22Rv1 (cell line): ENCODE data around the gene SLC39A11.

Source experiments
- ZFX ChIP-seq: fragments of 450-650 bp; IDR thresholded peaks from 2 replicates; pipeline ENCODE4 v1.6.1; 2017; ENCODE audit warnings: antibody characterized with exemption, borderline replicate concordance
- TF ChIP-seq, protein P1 (sequence below): fragments of 450-650 bp; IDR thresholded peaks from 2 replicates; pipeline ENCODE4 v1.5.1; 2017; ENCODE audit warnings: mild to moderate bottlenecking

DNA sequence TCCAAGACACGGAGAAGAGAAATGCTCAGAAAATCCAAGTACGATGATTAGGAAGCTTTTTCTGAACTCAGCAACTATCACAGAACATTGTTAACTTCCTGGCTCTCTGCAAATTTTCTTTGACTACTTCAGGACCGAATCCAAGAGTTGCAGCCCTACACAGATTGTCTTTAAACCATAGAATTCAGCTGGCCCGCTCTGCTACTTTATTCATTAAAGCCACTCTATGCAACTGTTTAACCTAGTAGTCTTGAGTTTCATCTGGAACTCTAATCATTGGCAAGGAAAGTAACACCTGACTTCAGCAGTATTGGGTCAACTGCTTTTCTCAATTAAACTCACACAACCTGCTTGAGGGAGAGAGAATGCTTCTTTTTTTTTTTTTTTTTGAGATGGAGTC lies 210.1 kb downstream of the SLC39A11 start:
- TF ChIP-seq, protein P1, sequence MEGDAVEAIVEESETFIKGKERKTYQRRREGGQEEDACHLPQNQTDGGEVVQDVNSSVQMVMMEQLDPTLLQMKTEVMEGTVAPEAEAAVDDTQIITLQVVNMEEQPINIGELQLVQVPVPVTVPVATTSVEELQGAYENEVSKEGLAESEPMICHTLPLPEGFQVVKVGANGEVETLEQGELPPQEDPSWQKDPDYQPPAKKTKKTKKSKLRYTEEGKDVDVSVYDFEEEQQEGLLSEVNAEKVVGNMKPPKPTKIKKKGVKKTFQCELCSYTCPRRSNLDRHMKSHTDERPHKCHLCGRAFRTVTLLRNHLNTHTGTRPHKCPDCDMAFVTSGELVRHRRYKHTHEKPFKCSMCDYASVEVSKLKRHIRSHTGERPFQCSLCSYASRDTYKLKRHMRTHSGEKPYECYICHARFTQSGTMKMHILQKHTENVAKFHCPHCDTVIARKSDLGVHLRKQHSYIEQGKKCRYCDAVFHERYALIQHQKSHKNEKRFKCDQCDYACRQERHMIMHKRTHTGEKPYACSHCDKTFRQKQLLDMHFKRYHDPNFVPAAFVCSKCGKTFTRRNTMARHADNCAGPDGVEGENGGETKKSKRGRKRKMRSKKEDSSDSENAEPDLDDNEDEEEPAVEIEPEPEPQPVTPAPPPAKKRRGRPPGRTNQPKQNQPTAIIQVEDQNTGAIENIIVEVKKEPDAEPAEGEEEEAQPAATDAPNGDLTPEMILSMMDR = no peak
- TF ChIP-seq ZFX = no peak
